ENCODE measurements around the gene HTRA3.
A peak's percentile ranks its signal among the peaks of the same experiment; 100 is the strongest.

HTRA3 gene

DNA sequence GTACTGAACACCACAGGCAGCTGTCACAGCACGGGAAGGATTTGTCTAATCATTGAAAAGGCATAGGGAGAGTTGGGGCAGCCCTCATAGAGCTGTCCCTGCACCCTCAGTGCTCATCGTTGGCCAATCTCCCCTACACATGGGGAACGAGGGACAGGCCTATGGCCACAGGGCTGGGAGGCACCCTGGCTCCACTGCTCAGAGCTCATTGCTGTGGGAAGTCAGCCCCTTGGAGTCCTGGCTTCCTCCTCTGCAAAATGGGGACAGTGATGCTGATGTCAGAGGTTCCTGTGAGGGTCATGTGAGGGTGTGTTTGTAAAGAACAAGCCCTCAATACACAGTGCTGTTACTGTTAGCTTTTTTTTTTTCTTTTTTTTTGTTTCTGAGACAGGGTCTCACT, 19.3 kb upstream of the HTRA3 start:
- no peak for DNase-seq

DNA sequence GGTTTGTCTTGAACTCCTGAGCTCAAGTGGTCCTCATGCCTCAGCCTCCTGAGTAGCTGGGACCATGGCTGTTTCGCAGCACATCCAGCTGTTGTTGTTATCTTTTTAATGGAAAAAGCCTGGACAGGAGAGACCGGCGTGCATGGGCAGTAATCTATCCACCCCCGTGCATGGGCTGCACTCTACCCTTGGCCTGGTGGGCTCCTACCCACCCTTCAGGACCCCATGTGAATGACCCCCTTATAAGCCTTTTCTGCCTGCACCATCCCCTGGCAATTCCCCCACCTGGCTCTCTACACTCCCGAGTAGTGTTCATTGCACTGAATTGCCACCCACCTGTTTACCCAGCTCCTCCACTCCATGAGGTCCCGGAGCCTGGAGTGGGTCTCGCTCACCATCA, 18.9 kb upstream of the HTRA3 start:
- DNase-seq: no peak

DNA sequence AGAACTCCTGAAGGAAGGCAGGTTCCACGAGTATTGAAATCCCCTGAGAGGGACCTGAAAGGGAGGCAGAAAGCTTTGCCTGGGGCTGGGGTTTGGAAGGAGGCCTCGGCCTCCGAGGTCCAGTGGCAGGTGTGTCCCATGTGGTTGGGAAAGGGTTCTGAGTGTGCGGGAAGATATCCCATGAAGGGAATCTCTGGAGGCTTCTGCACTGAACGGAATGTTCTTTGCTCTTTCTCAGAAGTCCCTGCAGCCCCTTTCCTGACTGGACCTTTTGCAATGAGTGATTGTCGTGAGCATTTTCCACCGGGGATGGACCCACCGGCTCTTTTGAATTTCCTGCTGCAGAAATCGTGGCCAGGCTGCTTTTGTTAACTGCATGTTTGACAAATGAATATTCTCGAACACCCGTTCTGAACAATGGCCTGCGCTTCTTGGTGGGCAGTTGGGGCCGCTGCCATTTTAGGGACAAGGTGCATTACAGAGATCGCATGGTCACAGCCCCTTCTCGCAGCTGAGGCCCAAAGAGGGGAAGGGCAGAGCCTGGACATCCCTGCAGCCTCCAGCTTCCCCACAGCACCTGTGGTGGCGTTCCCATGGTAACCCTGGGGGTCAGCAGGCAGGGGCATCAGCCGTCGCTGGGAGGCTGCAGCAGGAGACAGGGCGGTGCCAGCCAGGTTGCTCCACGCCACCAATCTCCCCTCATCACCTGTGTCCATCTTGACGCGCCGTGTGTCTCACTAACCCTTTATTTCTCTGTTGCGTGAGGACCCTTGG, 18.3 kb upstream of the HTRA3 start:
- DNase-seq: no peak

DNA sequence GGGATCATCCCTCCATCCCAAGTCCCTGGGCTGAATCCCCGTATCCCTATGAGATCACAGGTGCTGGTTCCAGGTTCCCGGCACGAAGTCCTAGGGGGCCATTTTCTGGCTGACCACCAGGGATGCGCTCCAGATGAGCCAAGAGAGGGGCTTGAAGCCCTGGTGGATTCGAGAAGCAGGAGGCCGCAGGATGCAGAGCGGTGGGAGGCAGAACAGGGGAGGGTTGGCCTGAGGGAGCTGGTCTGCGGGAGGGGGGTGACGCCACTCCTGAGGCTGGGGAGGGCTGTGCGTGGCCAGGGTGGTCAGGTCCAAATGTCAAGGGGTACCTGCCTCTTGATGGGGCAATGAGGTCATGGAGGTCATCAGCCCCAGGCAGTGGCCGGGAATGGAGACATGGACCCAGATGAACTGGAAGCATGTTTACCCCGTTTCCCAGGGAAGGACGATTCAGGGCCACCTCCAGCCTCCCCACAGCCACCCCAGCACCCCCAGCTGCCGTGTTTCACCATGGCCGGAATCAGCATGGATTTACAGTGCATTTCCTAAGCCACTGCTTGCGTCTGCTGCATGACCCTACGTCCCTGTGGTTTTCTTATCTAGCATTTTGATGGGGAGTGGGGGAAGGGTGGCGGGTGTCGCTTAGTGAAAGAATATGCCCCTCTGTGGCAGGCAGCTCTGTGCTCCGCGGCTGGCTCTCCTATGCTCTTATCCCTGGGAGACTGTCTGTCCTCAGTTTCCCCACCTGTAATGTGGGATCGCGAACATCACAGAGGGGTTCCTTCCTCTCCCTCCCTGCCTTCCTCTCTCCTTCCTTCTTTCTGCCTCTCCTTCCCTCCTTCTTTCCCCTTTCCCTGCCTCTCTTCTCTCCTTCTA, 17.0 kb upstream of the HTRA3 start:
- no peak for DNase-seq

DNA sequence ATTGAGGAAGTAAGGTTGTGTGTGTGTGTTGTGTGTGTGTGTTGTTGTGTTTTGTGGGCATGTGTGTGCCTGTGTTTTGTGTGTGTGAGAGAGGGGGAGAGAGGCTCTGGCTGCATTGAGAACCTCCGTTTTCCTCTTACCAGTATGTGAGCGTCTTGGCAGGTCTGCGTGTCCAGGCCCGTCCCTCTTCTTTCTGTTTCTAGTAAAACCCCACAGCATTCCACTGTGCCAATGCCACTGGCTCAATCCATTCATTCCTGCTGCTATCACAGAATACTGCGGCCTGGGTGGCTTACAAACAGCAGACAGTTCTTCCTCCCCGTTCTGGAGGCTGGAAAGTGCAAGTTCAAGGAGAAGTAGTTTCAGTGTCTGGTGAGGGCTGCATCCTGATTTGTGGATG, 15.5 kb upstream of the HTRA3 start:
- DNase-seq: no peak

DNA sequence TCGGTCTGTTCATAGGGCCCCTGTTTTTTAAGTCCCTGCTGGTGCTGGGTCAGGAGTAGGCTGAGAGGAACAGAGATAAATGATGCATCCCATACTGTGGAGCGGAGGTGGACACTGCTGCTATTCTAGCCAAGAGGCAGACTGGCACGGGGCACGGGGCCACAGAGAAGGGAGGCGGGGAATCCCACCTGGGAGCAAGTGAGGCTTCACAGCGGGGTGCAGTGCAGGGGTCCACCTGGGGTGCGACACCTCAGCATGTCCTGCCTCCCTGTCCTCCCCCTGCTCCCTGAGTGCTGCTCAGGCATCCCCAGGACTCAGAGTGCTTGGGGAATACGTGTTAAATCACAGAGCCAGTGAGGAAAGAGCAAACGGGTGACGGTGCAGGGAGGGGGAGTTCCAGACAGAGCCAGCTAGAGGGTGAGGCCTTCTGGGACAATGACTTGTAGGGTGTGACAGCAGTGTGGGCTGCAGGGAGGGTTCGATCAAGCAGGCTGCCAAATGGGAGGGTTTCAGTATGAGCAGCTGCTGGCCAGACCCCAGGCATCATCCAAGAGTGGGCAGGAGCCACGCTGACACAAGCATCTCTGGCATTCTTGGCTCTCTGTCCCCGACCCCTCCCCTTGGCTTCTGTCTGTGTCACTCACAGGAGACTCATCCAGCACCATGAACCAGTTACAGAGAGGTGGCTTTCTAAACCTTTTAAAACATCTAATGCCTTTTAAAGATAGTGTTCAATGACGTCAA, 13.7 kb upstream of the HTRA3 start:
- no peak for DNase-seq

DNA sequence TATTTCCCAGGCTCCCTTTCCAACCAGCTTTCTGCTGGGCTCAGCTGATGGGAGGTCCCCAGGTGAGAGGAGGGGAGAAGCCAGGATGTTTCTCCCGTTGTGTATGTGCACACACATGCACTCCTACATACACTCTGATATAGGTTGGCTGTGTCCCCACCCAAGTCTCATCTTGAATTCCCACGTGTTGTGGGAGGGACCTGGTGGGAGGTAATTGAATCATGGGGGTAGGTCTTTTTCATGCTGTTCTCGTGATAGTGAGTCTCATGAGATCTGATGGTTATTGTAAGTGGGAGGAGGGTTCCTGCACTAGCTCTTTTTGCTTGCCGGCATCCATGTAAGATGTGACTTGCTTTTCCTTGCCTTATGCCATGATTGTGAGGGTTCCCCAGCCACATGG, 11.7 kb upstream of the HTRA3 start:
- DNase-seq: no peak

DNA sequence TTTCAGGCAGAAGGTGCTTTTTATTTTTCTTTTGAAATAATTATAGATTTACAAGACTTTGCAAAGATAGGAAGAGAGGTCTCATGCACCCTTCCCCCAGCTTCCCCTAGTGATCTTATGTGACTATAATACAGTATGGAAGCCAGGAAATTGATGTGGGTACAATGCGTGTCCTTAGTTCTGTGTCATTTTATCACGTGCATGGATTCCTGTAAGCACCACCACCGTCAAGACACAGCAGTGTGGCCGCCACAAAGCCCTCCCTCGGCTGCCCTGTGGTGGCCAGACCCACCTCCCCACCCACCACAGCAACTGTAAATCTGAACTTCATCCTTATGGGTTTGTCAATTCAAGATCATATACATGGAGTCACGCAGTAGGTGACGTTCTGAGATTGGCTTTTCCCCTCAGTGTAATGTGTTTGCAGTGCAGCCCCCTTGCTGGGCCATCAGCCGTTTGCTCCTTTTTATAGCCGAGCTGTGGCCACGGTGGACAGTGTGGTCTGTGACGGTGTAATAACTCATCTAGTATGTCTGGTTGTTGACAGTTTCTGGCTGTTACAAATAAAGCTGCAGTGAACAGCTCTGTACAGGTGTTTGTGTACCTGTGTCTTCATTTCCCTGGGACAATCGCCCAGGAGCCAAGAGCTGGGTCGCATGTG, 10.9 kb upstream of the HTRA3 start:
- no peak for DNase-seq

DNA sequence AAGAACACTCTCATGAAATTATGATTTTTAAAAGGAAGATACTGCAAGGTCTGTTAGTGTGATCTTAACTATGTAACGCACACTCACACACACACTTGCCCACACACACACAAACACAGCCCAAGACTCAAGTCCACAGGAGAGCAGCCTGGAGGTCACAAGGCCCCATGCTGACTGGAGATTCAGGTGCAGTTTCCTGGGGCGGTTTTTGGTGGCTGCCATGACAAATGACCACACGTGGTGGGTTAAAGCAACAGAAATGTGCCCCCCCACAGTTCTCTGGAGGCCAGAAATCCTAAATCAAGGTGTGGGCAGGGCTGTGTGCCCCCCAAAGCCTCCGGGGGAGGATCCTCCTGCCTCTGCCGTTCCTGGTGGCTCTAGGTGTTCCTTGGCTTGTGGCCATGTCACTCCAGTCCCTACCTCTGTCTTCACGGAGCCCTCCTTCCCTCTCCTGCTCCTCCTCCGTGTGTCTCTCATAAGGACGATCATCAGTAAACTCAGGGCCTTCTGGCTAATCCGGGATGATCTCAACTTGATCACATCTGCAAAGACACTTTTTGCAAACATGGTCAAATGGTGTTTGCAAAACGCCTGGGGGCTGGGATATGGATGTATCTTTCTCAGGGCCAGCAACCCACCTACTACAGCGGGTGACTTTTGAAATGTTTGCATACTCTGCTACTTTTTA, 9.7 kb upstream of the HTRA3 start:
- no peak for DNase-seq

DNA sequence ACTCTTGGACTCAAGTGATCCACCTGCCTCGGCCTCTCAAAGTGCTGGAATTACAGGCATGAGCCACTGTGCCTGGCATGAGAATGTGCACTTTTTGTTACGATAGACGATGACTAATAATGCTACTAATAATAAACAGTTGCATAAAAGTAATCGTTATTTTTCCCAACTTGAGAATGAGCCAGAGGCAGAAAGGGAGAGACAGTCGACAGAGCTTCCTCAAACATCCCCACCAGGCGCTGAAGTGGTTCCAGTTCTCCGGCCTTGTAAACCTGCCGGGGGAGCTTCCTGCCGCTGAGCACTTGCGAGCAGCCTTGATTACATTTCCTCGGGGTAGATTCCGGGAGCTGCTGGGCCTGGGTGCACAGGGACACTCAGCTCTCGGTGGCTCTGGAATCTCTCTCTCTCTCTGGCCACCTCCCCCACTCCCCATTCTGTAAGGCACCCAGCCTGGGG, 8.9 kb upstream of the HTRA3 start:
- DNase-seq: no peak

DNA sequence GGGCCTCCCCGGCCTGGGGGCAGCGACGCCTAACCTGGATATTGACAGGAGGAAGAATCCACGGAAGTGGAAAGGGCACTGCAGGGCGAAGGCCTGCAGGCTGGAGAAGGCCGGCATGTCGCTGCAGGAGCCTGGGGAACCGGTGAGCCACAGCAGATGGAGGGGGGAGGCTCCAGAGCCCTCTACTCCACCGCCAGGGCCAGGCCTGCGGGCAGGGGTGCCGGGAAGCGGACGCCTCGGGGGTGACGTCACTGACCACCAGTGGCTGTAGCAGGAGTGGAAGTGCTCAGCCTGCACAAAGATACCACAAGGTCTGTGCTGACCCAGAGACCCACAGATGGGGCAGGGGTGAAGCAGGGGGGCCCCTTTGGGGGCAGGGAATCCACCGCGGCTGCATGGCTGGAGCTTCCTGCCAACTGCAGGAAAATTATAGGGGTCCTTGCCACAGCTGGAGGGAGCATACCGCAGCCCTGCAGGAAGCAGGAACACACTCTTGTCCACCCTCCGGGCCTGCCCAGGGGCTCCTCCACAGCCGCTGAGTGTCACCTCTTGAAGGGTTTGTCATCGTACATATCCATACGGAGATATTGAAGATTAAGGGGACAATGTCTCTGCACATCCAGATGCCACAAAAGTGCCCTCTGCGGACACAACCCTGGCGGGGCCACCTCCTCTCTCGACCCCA, 7.6 kb upstream of the HTRA3 start:
- DNase-seq: peak in 1 of 2 donors; percentile 32

DNA sequence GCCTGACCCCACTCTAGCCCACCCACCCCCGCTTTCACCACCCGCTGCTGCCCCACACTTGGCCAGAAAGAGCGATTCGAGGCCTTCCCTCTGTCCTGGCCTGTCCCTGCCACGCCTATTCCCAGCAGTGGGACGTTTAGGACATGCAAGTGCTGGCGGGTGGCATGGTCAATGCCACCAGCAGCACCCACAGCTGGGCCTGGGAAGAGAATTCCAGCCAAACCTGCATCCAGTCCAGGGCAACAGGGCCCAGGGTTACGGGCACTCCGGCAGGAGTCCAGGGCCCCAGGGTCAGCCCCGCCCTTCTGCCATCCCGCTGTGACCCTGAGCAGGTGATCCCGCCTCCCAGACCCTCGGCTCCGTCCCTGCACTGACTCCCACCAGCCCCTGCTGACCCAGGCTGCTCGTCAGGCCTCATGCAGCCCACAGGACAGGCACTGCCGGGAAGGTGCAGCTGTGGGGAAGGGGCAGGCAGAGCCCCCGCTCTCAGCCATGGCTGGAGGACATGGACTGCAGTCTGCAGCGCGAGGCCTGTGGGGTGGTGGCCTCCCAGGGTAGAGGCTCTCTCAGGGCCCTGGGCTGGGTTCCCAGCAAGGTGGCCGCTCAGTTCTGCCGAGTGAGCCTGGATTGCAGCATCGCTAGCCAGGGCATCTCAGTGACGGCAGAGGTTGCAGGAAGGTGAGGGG, 6.8 kb upstream of the HTRA3 start:
- no peak for DNase-seq

DNA sequence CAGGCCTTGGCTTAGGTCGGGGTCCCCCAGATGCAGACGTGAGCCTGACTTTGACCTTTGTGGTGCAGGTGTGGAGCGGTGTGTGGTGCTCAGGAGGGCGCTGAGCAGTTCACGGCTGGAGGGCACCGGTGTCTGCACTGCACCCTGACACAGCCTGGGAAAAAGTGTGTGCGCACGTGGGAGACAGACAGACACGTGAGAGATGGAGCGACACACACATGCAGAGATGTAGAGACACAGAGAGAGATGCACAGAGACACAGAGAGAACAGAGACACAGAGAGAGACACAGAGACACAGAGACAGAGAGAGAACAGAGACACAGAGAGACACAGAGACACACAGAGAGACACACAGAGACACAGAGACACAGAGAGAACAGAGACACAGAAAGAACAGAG, 6.2 kb upstream of the HTRA3 start:
- no peak for DNase-seq

DNA sequence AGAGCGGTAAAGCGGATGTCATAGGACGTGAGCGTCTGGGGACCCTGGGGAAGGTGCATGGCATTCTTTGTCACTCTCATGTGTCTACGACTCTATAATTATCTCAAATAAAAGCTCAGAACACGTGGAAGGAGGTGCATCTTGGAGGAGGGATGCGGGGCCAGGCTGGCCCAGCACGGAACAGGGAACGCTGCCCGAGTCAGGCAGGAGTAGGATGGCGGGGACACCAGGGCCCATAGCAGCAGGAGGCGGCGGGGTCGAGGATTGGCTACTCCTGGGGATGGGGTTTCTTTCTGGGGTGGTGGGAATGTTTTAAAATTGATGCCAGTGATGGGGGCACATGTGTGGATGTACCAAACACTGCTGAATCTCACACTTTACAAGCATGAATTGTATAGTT, 5.4 kb upstream of the HTRA3 start:
- DNase-seq: no peak

DNA sequence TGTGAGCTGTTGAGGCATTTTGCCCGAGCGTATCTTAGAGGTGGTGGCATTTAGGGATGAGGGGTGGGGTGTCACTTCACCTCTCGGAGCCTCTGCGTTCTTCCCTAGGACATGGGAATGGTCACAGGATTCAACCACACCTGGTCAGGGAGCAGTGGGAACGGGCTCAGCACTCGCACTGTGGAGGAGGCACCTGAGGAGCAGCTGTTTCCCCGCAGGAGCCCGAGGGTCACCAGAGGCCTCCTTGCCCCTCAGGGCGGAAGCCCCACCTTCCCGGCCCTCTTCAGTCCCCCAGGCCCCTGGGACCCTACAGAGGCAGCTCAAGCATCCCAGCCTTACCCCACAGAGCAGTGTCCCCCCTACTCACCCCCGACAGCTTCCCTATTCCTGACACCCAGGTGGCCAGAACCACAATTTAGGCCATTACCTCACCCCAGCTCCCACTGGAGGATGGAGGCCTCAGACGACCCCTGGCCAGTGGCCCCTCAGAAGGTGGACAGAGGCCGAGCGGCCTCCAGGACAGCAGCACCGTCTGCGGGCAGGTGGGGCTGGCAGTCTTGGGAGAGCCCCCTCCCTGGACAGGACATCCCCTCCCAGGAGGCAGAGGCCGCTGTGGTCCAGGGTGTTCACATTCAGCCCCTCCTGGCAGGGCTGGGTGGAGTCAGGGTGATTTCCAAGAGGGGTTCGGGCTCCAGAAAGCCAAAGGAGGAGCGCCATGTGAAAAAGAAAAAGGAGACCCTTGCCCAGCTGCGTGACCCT, 4.2 kb upstream of the HTRA3 start:
- DNase-seq: no peak

DNA sequence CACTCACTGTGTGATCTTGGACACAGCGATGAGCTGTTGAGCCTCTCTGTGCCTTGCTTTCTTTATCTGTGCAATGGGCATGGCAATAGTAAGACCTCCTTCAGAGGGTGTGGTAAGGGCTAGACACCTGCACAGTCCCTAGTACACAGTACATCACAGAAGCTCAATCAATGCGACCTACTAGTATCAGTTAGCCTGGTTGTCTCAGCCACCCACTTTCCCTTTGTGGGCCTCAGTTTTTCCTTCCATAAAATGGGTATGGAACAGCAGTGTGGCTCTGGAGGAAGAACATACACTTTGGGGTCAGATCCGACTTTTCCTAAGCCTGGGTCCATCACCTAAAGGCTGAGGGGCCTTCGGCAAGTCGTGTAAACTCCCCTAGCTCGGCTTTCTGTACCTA, 3.5 kb upstream of the HTRA3 start:
- DNase-seq: no peak

DNA sequence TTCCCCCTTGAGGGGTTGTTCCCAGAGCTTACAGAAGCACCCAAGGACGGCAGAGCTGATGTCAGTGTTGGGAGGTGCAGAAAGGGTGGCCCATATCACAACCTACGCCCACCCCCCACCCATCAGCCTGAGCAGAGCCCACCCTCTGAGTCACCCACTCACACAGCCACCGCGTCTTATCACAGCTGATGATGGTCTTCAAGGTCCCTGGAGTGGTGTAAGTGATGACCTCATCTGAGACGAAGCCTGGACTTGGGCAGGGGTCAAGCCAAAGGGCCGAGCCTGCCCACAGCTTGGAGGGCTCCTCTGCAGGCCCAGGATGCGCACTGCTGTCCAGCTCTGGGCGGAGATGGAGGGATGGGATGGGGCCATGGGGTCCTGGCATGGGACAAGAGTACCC, 3.0 kb upstream of the HTRA3 start:
- no peak for DNase-seq

DNA sequence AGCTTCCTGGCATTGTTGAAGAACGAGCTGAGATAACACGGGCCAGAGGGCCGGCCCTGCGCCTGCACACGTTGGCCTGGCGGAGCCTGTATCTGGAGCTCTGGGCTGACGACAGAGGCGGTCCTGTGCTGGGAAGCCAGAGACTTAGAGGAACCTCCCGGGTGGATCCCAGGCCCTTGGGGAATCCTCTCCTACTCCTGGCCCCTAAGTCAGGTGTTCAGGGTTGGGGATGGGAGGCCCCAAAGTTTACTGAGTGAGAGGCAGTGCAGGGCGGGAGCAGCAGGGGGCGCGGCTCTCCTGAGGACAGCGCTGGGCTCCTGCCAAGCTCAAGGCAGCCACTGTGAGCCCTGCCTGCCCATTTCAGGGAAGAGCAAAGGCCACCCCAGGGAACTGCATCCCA, 2.5 kb upstream of the HTRA3 start:
- peak; percentile 6 to 13 for DNase-seq

DNA sequence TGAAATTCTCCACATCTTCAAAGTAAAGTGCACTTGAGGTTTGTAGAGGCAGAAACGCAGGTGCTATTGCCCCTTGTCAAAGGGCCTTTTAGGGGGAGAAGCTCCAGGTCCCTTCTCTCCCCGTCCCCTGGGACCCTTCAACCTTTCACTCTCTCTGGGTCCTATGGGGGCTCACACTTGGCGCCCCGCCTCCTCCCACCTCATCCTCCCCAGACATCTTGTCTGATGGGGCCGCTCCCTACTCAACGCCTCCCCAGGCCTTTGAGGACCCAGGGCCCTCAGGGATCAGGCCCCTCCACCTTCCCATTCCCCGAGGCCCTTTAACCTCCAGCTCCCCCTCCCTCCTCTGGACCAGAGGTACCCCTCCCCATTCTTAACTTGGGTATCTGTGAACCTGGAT, 1.3 kb upstream of the HTRA3 start:
- no peak for DNase-seq

DNA sequence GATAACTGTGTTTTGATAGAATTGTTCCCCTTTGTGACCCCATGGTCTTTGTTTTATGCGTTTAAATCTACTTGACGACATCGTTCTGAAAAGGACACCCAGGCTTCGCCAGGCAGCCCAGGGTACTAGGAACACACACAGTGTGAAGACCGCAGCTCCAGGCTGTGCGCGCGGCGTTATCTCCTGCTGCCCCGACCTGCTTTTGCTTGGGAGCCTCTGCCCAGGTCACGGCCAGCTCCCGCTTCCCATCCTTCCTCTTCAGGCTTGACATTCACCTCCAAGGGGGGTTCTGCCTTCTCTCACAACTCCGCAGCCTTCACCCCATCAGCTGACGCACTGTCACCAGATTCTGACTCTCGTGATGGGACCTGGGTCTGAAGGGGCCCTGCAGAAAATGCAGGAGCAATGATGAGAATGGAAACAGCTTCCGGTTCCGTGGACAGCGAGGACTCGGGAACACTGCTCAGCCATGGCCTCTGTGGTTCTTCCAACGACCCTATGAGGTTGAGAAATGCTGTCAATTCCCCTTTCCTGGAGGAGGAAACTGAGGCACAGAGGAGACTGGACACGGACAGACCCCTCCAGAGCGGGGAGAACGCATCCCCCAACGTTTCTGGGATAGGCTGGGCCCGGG, 536 bp upstream of the HTRA3 start:
- no peak for DNase-seq

Measured in CD4-positive, alpha-beta T cell treated with Interferon alpha-2 for 1 hour (primary cell).